Activated naive CD4-positive, alpha-beta T cell treated with anti-CD3 and anti-CD28 coated beads, Interleukin-2, amount 10 ng/mL, durations not matched to agents 7 days and 5 days (primary cell): ENCODE results near the gene KLRF2.
A peak's percentile ranks its signal among the peaks of the same experiment; 100 is the strongest.

Experiments used
- CTCF ChIA-PET: fragments of 350-600 bp; sonication (Branson Sonifier 250); formaldehyde crosslinking; loops from one replicate; lab custom pipeline; 2021; ENCODE audit warnings: antibody characterized with exemption; lab: Charles Lee
- DNase-seq: peaks from one replicate; pipeline ENCODE4 v3.0.0-alpha.2; 2020
- H3K27ac Mint-ChIP-seq: one replicate; pipeline ENCODE4 v1.8.0; 2021; ENCODE audit warnings: mild to moderate bottlenecking, moderate library complexity, mixed read lengths
- H3K27me3 Mint-ChIP-seq: one replicate; pipeline ENCODE4 v1.8.0; 2021; ENCODE audit warnings: mild to moderate bottlenecking, mixed read lengths
- H3K36me3 Mint-ChIP-seq: one replicate; pipeline ENCODE4 v1.8.0; 2021; ENCODE audit warnings: mixed read lengths
- H3K4me1 Mint-ChIP-seq: one replicate; pipeline ENCODE4 v1.8.0; 2021; ENCODE audit warnings: mixed read lengths
- H3K4me3 Mint-ChIP-seq: one replicate; pipeline ENCODE4 v1.8.0; 2021; ENCODE audit warnings: mild to moderate bottlenecking, moderate library complexity, mixed read lengths
- H3K9me3 Mint-ChIP-seq: one replicate; pipeline ENCODE4 v1.8.0; 2021; ENCODE audit warnings: mixed read lengths

Gene KLRF2

DNA sequence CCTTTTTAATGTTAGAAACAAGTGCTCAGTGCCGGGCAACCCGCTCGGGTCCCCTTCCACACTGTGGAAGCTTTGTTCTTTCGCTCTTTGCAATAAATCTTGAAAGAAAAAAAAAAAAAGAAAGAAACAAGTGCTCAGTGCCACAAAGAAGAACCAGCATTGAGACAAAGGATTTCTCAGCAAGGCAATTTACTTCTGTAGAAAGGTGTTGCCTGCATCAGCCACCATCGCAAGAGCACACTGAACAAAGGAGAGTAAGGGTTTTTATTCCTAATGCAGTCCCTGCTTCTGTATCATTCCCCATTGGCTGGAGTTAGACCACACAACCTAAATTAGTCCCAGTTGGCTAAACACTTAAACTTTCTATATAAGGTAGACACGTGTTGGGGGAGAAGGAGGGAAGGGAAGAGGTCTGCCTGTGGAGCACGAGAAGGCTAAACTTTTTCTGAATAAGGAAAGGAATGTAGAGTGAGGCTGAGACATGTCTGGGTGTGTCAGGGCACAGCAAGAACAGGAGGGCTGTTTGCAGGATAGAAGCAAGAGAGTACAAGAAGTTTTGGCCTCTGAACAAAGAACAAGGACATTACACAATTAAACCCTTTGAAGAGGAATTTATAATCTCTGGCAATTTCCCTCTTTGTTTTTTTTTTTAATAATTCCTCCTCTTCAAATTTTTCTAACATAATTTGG, 21.4 kb downstream of the KLRF2 start:
- Mint-ChIP-seq H3K36me3 (peaks cover 35% of the 10 kb centered on the region), H3K9me3 (peaks cover 43% of the 10 kb centered on the region), H3K27me3 (peaks cover 10% of the 10 kb centered on the region), H3K4me3 (no peak overlapping the region), H3K4me1 (peaks cover 21% of the 10 kb centered on the region), H3K27ac (no peak overlapping the region)
- DNase-seq: no peak
- CTCF ChIA-PET: interaction anchor here (1.2 kb wide), 1 partner anchor 23 kb away, joined by 3 read pairs; no protein-coding TSS in a partner anchor

DNA sequence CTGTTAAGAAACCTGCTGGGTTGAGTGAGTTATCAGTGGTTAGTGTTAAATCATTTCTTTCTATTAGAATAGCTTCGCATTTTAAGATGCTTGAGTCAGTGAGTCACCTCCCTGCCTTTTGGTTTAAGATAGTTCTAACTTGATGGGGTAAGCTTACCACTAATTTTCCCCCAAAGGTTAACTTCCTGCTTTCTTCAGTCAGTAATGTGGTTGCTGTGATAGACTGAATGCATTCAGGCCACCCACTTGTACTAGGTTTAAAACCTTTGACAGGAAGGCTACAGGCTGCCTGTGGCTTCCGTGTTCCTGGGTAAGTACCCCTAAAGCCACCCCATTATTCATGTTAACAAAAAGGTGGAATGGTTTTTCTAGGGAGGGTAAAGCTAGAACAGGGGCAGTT, 25.6 kb downstream of the KLRF2 start:
- H3K36me3 Mint-ChIP-seq: peaks cover 60% of the 10 kb centered on the region
- H3K4me1 Mint-ChIP-seq: peaks cover 39% of the 10 kb centered on the region
- H3K4me3 Mint-ChIP-seq: no peak overlapping the region
- peak; percentile 47 for DNase-seq
- CTCF ChIA-PET: interaction anchor here (1.1 to 1.5 kb wide), 4 partner anchors 15 to 93 kb away, joined by 3 to 5 read pairs (median 4); no protein-coding TSS in a partner anchor
- peaks cover 4% of the 10 kb centered on the region for H3K27me3 Mint-ChIP-seq
- H3K27ac Mint-ChIP-seq: peak overlapping the region; percentile 81
- H3K9me3 Mint-ChIP-seq: peaks cover 74% of the 10 kb centered on the region

- Mint-ChIP-seq H3K4me1 (peaks cover 47% of the 10 kb centered on the region), H3K27me3 (peaks cover 2% of the 10 kb centered on the region), H3K4me3 (no peak overlapping the region), H3K27ac (no peak overlapping the region), H3K9me3 (peaks cover 74% of the 10 kb centered on the region), H3K36me3 (peaks cover 61% of the 10 kb centered on the region)
- CTCF ChIA-PET: interaction anchor here (0.7 to 1.2 kb wide), 4 partner anchors 15 to 92 kb away, joined by 3 to 5 read pairs (median 4); no protein-coding TSS in a partner anchor
- DNase-seq: no peak
These were observed 26.5 kb downstream of the KLRF2 start for GRCh38 chr12:9907769-9908168.

GRCh38 chr12:9908350-9908749, 27.1 kb downstream of the KLRF2 start:
- Mint-ChIP-seq H3K9me3 (peaks cover 69% of the 10 kb centered on the region), H3K27ac (no peak overlapping the region)

GRCh38 chr12:9909724-9910123, 28.4 kb downstream of the KLRF2 start:
- DNase-seq: no peak
- H3K27ac Mint-ChIP-seq: no peak overlapping the region
- H3K9me3 Mint-ChIP-seq: peaks cover 58% of the 10 kb centered on the region
- no peak overlapping the region for H3K4me3 Mint-ChIP-seq
- peaks cover 48% of the 10 kb centered on the region for H3K4me1 Mint-ChIP-seq
- peaks cover 54% of the 10 kb centered on the region for H3K36me3 Mint-ChIP-seq
- H3K27me3 Mint-ChIP-seq: no peaks in the 10 kb centered on the region
- CTCF ChIA-PET: interaction anchor here (0.6 kb wide), 1 partner anchor 28 kb away, joined by 3 read pairs; the partner anchor contains the start of gene KLRF2

More at GRCh38 chr12:9908350-9908749, 27.1 kb downstream of the KLRF2 start:
- CTCF ChIA-PET: interaction anchor here (0.9 to 1.2 kb wide), 2 partner anchors 14 to 93 kb away, joined by 3 to 4 read pairs; no protein-coding TSS in a partner anchor
- Mint-ChIP-seq H3K36me3 (peaks cover 59% of the 10 kb centered on the region), H3K4me3 (no peak overlapping the region), H3K27me3 (no peaks in the 10 kb centered on the region), H3K4me1 (peaks cover 48% of the 10 kb centered on the region)
- DNase-seq: no peak

DNA sequence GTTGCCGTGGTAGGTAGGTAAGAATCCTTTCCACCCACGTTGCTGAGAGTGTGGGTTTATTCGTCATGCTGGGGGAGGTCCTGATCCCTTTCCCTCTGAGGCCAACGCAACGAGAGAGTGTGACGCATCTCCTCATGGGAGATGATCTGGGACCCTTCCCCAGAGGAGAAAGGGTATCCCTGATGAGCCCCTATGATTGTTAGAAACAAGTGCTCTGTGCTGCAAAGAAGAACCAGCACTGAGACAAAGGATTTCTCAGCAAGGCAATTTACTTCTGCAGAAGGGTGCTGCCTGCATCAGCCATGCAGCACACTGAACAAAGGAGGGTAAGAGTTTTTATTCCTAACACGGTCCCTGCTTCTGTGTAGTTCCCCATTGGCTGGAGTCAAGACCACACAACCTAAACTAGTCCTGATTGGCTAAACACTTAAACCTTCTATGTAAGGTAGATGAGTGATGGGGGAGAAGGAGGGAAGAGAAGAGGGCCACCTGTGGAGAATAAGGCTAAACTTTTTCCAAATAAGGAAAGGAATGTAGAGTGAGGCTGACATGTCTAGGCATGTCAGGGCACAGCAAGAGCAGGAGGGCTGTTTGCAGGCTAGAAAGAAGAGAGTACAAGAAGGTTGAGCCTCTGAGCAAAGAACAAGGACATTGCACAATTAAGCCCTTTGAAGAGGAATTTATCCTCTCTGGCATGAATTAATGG, 29.6 kb downstream of the KLRF2 start:
- Mint-ChIP-seq H3K36me3 (peaks cover 50% of the 10 kb centered on the region), H3K4me3 (no peak overlapping the region), H3K4me1 (peaks cover 44% of the 10 kb centered on the region), H3K9me3 (peaks cover 51% of the 10 kb centered on the region), H3K27ac (peak overlapping the region; percentile 58), H3K27me3 (no peaks in the 10 kb centered on the region)
- no peak for DNase-seq
- CTCF ChIA-PET: interaction anchor here (0.8 kb wide), 1 partner anchor 100 kb away, joined by 4 read pairs; no protein-coding TSS in a partner anchor

GRCh38 chr12:9911708-9912107, 30.4 kb downstream of the KLRF2 start:
- no peak overlapping the region for H3K4me3 Mint-ChIP-seq
- H3K27ac Mint-ChIP-seq: no peak overlapping the region
- H3K9me3 Mint-ChIP-seq: peaks cover 49% of the 10 kb centered on the region
- CTCF ChIA-PET: interaction anchor here (0.8 kb wide), 1 partner anchor 101 kb away, joined by 4 read pairs; no protein-coding TSS in a partner anchor
- DNase-seq: no peak
- H3K27me3 Mint-ChIP-seq: peaks cover 2% of the 10 kb centered on the region
- H3K36me3 Mint-ChIP-seq: peaks cover 44% of the 10 kb centered on the region
- peaks cover 36% of the 10 kb centered on the region for H3K4me1 Mint-ChIP-seq

GRCh38 chr12:9919443-9919842, 38.2 kb downstream of the KLRF2 start:
- DNase-seq: no peak
- Mint-ChIP-seq H3K4me1 (peaks cover 16% of the 10 kb centered on the region), H3K4me3 (no peak overlapping the region), H3K27ac (no peak overlapping the region), H3K36me3 (no peaks in the 10 kb centered on the region), H3K27me3 (peaks cover 9% of the 10 kb centered on the region), H3K9me3 (no peaks in the 10 kb centered on the region)
- CTCF ChIA-PET: interaction anchor here (0.5 to 2.7 kb wide), 3 partner anchors 12 to 106 kb away, joined by 3 to 8 read pairs (median 3); partner anchors contain the start of gene CLEC2A

DNA sequence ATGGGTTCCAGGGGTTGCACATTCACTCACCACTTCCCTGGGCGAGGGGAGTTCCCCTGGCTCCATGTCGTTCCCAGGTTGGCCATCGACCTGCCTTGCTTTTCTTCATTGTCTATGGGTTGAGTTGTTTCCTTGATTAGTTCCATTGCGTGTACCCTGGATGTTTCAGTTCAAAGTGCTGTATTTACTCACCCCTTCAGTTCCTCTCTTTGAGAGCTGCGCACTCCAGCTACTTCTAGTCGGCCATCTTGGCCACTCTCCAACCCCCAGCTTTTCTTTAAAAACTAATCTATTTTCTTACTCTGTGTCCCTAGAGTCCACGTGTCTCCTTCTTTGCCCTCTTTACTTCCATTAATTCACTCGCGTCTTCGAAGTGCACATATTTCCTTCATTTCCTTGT, 39.2 kb downstream of the KLRF2 start:
- Mint-ChIP-seq H3K4me3 (no peak overlapping the region), H3K27me3 (peaks cover 9% of the 10 kb centered on the region), H3K36me3 (no peaks in the 10 kb centered on the region), H3K9me3 (no peaks in the 10 kb centered on the region), H3K4me1 (peaks cover 16% of the 10 kb centered on the region), H3K27ac (no peak overlapping the region)
- no peak for DNase-seq
- CTCF ChIA-PET: interaction anchor here (0.6 to 2.7 kb wide), 2 partner anchors 13 to 107 kb away, joined by 3 to 8 read pairs; no protein-coding TSS in a partner anchor

DNA sequence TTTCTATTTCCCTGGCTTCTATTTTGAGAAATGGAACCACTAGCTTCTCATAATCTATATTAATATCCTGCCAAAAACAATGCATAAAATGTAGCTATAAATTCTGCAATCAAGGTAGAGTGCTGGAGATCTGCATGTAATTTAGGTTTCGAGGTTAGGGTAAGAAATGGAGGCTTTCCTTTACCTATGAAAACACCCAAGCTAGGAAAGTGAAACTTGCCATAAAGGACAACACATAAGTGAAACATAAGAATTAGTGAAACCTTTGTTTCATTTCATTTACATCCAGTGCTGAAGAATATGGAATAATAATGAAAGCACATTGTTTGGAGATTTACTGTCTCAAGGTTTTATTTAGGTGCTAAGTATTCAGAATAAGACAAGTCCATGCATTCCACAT, 41.1 kb downstream of the KLRF2 start:
- Mint-ChIP-seq H3K4me3 (no peak overlapping the region), H3K4me1 (peaks cover 21% of the 10 kb centered on the region), H3K9me3 (no peaks in the 10 kb centered on the region), H3K36me3 (no peaks in the 10 kb centered on the region), H3K27me3 (peaks cover 6% of the 10 kb centered on the region), H3K27ac (peak overlapping the region; percentile 70)
- CTCF ChIA-PET: interaction anchor here (0.7 to 1.8 kb wide), 8 partner anchors 14 to 180 kb away, joined by 3 to 5 read pairs (median 4); partner anchors contain the start of gene CLEC2B
- DNase-seq: no peak

DNA sequence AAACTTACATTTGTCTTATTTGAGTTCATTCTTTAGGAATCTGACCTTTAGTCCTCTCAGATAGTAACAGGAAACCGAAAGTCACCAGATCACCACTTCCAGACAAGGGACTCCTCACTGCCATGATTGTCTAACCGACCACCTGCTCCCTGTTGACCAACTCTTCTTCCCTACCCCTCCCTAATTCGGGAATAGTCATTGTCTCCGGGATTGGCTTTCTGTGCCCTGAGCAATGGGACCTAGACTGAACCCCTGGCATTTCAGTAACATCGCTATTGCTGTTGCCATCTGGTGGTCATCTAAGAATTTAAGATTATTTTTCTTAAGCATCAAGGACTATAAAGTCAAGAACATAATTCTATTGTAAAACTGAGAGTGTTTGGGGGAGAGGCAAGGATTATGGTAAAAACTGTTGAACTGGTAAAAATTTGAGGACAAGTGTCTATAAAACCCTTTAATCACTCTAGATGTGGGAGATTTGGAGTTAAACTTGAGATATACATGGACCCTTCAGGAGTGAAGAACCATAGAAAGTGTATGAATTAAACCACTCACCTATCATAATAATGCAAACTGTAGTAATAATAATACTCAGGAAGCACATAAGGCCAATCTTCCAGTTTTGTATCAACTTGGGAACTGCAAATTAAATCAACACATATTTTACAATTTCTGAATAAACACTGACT, 44.6 kb downstream of the KLRF2 start:
- H3K9me3 Mint-ChIP-seq: no peaks in the 10 kb centered on the region
- no peaks in the 10 kb centered on the region for H3K36me3 Mint-ChIP-seq
- peaks cover 23% of the 10 kb centered on the region for H3K4me1 Mint-ChIP-seq
- H3K4me3 Mint-ChIP-seq: peak overlapping the region; percentile 60
- no peak overlapping the region for H3K27ac Mint-ChIP-seq
- peaks cover 11% of the 10 kb centered on the region for H3K27me3 Mint-ChIP-seq
- CTCF ChIA-PET: interaction anchor here (0.7 to 2.4 kb wide), 14 partner anchors 12 to 177 kb away, joined by 3 to 26 read pairs (median 4); partner anchors contain the start of gene CLEC12B
- no peak for DNase-seq

DNA sequence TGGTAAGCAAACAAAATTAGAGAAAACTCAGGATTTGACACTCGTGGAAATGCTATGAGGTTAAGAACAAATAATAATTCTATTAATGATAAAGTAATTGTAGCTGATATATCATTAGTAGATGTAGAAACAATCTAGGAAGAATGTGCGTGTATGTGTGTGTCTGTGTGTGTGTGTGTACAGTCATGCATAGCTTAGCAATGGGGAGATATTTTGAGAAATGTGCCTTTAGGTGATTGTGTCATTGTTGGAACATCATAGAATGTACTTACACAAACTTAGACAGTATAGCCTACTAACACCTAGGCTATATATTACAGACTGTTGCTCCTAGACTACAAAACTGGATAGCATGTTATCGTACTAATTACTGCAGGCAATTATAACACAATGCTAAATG, 45.6 kb downstream of the KLRF2 start:
- CTCF ChIA-PET: interaction anchor here (0.7 to 2.4 kb wide), 9 partner anchors 11 to 178 kb away, joined by 3 to 26 read pairs (median 4); partner anchors contain the start of gene CLEC12B
- Mint-ChIP-seq H3K4me3 (no peak overlapping the region), H3K36me3 (no peaks in the 10 kb centered on the region), H3K27me3 (peaks cover 12% of the 10 kb centered on the region), H3K4me1 (peaks cover 21% of the 10 kb centered on the region), H3K9me3 (no peaks in the 10 kb centered on the region), H3K27ac (no peak overlapping the region)
- no peak for DNase-seq

DNA sequence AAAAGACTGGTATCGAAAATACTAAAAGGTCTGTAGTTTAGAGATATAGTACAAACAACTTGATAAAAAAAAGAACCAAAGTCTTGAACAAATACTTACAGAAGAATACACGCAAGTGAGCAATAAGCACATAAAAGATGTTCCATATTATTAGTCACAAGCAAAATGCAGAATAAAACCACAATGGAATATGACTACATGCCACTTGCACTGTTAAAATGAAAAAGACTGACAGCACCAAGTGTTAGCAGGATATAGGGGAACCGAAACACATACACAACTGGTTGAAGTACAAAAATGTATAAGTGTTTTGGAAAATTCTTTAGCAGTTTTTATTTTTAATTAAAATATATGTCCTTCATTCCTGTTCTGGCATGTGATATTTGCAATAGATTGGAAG, 47.3 kb downstream of the KLRF2 start:
- H3K27ac Mint-ChIP-seq: no peak overlapping the region
- CTCF ChIA-PET: interaction anchor here (0.7 to 1.5 kb wide), 3 partner anchors 12 to 211 kb away, joined by 3 read pairs; no protein-coding TSS in a partner anchor
- DNase-seq: no peak
- H3K4me3 Mint-ChIP-seq: no peak overlapping the region
- H3K27me3 Mint-ChIP-seq: peaks cover 12% of the 10 kb centered on the region
- H3K36me3 Mint-ChIP-seq: no peaks in the 10 kb centered on the region
- H3K9me3 Mint-ChIP-seq: no peaks in the 10 kb centered on the region
- H3K4me1 Mint-ChIP-seq: peaks cover 7% of the 10 kb centered on the region
